Adrenal gland (tissue), 5 donors: ENCODE data around the gene NRXN3.

ENCODE experiments used
- POLR2A ChIP-seq, 2 donors: fragments of 450-650 bp; IDR thresholded peaks; one replicate each; pipeline ENCODE4 v1.6.1; 2017; ENCODE audit warnings: antibody characterized with exemption in 2 of 2, mild to moderate bottlenecking in 2 of 2, moderate library complexity in 1 of 2
- TF ChIP-seq, protein P1 (sequence below), 6 experiments: fragments of 450-650 bp in 4 of 6; fragments of 200-600 bp in 2 of 6; sonication (generic) in 1 of 6; IDR thresholded peaks; 1 replicate in 5 of 6; 2 replicates in 1 of 6; pipeline versions ENCODE4 v1.5.1 to v1.8.0; 2016 to 2021; ENCODE audit warnings: antibody characterized with exemption in 6 of 6, mild to moderate bottlenecking in 2 of 6, moderate library complexity in 1 of 6
- donor health status: DM: no; HTN: no; CAD: no.

- TF ChIP-seq, protein P1, sequence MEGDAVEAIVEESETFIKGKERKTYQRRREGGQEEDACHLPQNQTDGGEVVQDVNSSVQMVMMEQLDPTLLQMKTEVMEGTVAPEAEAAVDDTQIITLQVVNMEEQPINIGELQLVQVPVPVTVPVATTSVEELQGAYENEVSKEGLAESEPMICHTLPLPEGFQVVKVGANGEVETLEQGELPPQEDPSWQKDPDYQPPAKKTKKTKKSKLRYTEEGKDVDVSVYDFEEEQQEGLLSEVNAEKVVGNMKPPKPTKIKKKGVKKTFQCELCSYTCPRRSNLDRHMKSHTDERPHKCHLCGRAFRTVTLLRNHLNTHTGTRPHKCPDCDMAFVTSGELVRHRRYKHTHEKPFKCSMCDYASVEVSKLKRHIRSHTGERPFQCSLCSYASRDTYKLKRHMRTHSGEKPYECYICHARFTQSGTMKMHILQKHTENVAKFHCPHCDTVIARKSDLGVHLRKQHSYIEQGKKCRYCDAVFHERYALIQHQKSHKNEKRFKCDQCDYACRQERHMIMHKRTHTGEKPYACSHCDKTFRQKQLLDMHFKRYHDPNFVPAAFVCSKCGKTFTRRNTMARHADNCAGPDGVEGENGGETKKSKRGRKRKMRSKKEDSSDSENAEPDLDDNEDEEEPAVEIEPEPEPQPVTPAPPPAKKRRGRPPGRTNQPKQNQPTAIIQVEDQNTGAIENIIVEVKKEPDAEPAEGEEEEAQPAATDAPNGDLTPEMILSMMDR (IDR thresholded peaks at IDR 0.05), result no peak
- TF ChIP-seq POLR2A (IDR thresholded peaks at IDR 0.05), result no peak
Measured at GRCh38 chr14:78834766-78835451, 664.7 kb downstream of the NRXN3 start.
